HuH-7 (cell line): Measurements from ENCODE around the gene WDCP.

Experiments used
- DNase-seq: peaks from one replicate; pipeline ENCODE4 v3.0.0; 2011; ENCODE audit warnings: low spot score

Gene WDCP

DNA sequence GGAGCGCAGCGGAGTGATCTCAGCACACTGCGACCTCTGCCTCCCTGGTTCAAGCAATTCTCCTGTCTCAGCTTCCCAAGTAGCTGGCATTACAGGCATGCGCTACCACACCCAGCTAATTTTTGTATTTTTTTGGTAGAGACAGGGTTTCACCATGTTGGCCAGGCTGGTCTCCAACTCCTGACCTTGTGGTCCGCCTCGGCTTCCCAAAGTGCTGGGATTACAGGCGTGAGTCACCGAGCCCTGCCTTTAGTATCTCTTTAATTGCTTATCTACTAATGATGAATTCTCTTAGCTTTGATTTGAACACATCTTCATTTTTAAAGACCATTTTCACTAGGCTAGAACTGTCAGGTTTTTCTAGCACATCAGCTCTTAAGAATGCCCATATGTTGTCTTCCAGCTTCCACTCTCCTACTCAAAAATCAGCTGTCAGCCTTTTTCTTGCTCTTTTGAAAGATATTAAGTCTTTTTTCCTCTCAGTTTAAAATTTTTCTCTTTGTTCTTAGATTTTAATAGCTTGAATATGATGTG lies 53.4 kb downstream of the WDCP start:
- no peak for DNase-seq

- DNase-seq = no peak
Observed at GRCh38 chr2:23992931-23993330, 54.3 kb downstream of the WDCP start.

GRCh38 chr2:23988371-23988770 lies 58.8 kb downstream of the WDCP start:
- no peak for DNase-seq
